ENCODE data around the gene ATAD2B. TPM values are rescaled to one million over a fixed set of nuclear protein-coding genes. Genes with fewer than 3 reads are reported as not detected.

Gene ATAD2B
- total RNA-seq, 1 donor from 2014 or later, result 38.3 TPM

DNA sequence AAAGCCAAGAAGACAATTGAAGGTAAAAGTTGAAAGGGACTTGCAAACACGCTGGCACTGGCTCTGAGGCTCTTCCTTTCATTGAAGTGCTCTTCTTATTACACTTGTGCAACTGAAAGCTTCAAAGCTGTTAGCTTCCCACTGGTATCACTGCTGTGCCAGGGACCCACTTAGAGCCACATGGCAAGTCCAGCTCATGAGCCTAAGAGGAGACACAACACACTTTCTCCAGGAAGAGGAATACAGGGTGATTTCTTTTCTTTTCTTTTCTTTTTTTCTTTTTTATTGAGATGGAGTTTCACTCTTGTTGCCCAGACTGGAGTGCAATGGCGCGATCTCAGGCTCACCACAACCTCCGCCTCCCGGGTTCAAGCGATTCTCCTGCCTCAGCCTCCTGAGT lies 218.2 kb downstream of the ATAD2B start:
- no peaks in the 10 kb centered on the region for H3K27me3 Mint-ChIP-seq
- DNase-seq (ENCODE audit: low spot score, unreplicated experiment), result no peak
- H3K36me3 Mint-ChIP-seq (ENCODE audit: insufficient read depth), result peaks cover 16% of the 10 kb centered on the region
- H3K27ac Mint-ChIP-seq, result no peak overlapping the region
- H3K4me1 Mint-ChIP-seq (ENCODE audit: low read depth), result no peaks in the 10 kb centered on the region
- TF ChIP-seq, protein P1, sequence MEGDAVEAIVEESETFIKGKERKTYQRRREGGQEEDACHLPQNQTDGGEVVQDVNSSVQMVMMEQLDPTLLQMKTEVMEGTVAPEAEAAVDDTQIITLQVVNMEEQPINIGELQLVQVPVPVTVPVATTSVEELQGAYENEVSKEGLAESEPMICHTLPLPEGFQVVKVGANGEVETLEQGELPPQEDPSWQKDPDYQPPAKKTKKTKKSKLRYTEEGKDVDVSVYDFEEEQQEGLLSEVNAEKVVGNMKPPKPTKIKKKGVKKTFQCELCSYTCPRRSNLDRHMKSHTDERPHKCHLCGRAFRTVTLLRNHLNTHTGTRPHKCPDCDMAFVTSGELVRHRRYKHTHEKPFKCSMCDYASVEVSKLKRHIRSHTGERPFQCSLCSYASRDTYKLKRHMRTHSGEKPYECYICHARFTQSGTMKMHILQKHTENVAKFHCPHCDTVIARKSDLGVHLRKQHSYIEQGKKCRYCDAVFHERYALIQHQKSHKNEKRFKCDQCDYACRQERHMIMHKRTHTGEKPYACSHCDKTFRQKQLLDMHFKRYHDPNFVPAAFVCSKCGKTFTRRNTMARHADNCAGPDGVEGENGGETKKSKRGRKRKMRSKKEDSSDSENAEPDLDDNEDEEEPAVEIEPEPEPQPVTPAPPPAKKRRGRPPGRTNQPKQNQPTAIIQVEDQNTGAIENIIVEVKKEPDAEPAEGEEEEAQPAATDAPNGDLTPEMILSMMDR (IDR thresholded peaks at IDR 0.05; ENCODE audit: unreplicated experiment), result no peak
- no peaks in the 10 kb centered on the region for H3K9me3 Mint-ChIP-seq (ENCODE audit: low read depth)
- H3K4me3 Mint-ChIP-seq (ENCODE audit: low read depth), result no peak overlapping the region

DNA sequence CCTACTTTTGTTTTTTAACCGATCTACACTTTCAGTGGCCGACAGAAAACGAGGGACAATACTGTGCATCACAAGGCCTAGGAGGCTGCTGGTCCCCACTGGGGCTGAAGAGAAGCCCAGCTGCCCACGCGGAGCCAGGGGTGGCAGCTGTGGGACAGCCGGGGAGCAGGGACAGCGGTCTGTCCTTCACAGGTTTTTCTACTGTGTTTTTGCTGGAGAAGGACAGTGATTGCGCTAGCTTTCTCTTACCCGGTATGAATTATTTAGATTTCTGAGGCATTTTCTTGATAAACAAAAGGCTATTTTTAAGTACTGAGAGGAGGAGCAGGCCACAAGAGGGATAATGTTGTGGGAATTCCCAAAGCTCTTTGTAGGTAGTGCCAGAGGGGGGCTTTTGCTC lies 219.8 kb downstream of the ATAD2B start:
- H3K4me3 Mint-ChIP-seq (ENCODE audit: low read depth), result no peak overlapping the region
- H3K9me3 Mint-ChIP-seq (ENCODE audit: low read depth), result no peaks in the 10 kb centered on the region
- TF ChIP-seq, protein P1 (IDR thresholded peaks at IDR 0.05; ENCODE audit: unreplicated experiment), result no peak
- peaks cover 16% of the 10 kb centered on the region for H3K36me3 Mint-ChIP-seq (ENCODE audit: insufficient read depth)
- no peak for DNase-seq (ENCODE audit: low spot score, unreplicated experiment)
- H3K27ac Mint-ChIP-seq, result no peak overlapping the region
- H3K4me1 Mint-ChIP-seq (ENCODE audit: low read depth), result no peaks in the 10 kb centered on the region
- no peaks in the 10 kb centered on the region for H3K27me3 Mint-ChIP-seq

GRCh38 chr2:23706613-23707078 lies 220.3 kb downstream of the ATAD2B start:
- Mint-ChIP-seq H3K9me3 (ENCODE audit: low read depth) (no peaks in the 10 kb centered on the region), H3K36me3 (ENCODE audit: insufficient read depth) (peaks cover 16% of the 10 kb centered on the region), H3K27me3 (no peaks in the 10 kb centered on the region), H3K4me1 (ENCODE audit: low read depth) (no peaks in the 10 kb centered on the region), H3K4me3 (ENCODE audit: low read depth) (no peak overlapping the region), H3K27ac (no peak overlapping the region)
- TF ChIP-seq, protein P1 (IDR thresholded peaks at IDR 0.05; ENCODE audit: unreplicated experiment), result no peak
- DNase-seq (ENCODE audit: low spot score, unreplicated experiment), result no peak

GRCh38 chr2:23705771-23706612 lies 220.9 kb downstream of the ATAD2B start:
- no peaks in the 10 kb centered on the region for H3K27me3 Mint-ChIP-seq

DNA sequence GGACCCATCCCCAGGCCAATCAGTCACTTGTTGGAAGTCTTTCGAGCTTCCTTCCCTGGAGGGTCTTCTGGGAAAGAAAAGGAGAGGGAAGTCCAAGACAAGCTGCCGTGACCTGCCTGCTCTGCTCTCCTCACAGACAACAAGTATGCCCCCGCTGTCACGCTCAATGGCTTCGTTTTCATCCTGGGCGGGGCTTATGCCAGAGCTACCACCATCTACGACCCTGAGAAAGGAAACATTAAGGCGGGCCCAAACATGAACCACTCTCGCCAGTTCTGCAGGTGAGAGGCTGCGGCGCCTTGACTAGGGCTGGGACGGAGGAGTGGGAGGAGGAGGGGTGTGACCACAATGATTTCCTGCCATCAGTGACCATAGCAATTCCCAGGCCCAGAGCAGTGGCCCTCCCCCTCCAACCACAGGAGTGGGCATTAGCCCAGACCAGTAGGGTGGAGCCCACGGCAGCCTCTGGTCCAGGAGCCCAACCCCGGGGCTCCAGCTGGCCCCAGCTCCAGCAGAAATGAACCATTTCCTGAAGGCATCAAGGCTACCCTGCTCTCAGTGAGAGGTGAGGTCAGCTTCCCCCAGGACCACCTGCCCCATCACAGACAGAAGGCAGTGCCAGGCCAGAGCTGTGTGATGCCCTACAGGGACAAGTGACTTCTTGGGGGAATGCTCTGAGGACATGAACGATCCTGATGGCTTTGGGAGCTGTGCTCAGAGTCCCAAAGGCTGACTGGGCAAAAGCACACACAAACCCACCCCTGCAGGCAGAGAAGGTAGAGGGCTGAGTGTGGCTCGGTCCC lies 223.1 kb downstream of the ATAD2B start:
- H3K4me3 Mint-ChIP-seq (ENCODE audit: low read depth), result no peak overlapping the region
- DNase-seq (ENCODE audit: low spot score, unreplicated experiment), result no peak
- no peaks in the 10 kb centered on the region for H3K27me3 Mint-ChIP-seq
- H3K4me1 Mint-ChIP-seq (ENCODE audit: low read depth), result no peaks in the 10 kb centered on the region
- TF ChIP-seq, protein P1 (IDR thresholded peaks at IDR 0.05; ENCODE audit: unreplicated experiment), result no peak
- H3K27ac Mint-ChIP-seq, result peak overlapping the region; percentile 20
- peaks cover 5% of the 10 kb centered on the region for H3K9me3 Mint-ChIP-seq (ENCODE audit: low read depth)
- H3K36me3 Mint-ChIP-seq (ENCODE audit: insufficient read depth), result peaks cover 24% of the 10 kb centered on the region

More at GRCh38 chr2:23705771-23706612, 220.9 kb downstream of the ATAD2B start:
- TF ChIP-seq, protein P1 (IDR thresholded peaks at IDR 0.05; ENCODE audit: unreplicated experiment), result no peak
- Mint-ChIP-seq H3K36me3 (ENCODE audit: insufficient read depth) (peaks cover 18% of the 10 kb centered on the region), H3K4me1 (ENCODE audit: low read depth) (no peaks in the 10 kb centered on the region), H3K27ac (no peak overlapping the region), H3K4me3 (ENCODE audit: low read depth) (no peak overlapping the region), H3K9me3 (ENCODE audit: low read depth) (no peaks in the 10 kb centered on the region)
- DNase-seq (ENCODE audit: low spot score, unreplicated experiment), result no peak

Measured in progenitor cell of endocrine pancreas (in vitro differentiated cells).